Type B pancreatic cell (in vitro differentiated cells): ENCODE results near the gene BACH2. TPM values are rescaled to one million over a fixed set of nuclear protein-coding genes. Genes with fewer than 3 reads are reported as not detected.

Experiments used
- DNase-seq: peaks from one replicate; pipeline ENCODE4 v3.0.0; 2021; ENCODE audit warnings: mixed read lengths; ENCODE audit not compliant: unreplicated experiment; ENCODE audit errors: extremely low spot score
- H3K27ac Mint-ChIP-seq: 2 replicates; pipeline ENCODE4 v1.8.0; 2021; ENCODE audit warnings: mild to moderate bottlenecking, mixed read lengths
- H3K27me3 Mint-ChIP-seq: 2 replicates; pipeline ENCODE4 v1.8.0; 2021; ENCODE audit warnings: mixed read lengths
- H3K36me3 Mint-ChIP-seq: 2 replicates; pipeline ENCODE4 v1.8.0; 2021; ENCODE audit warnings: mixed read lengths
- H3K4me1 Mint-ChIP-seq: one replicate; pipeline ENCODE4 v1.8.0; 2021; ENCODE audit warnings: mixed read lengths; ENCODE audit not compliant: unreplicated experiment
- H3K4me3 Mint-ChIP-seq: 2 replicates; pipeline ENCODE4 v1.8.0; 2021; ENCODE audit warnings: mild to moderate bottlenecking, mixed read lengths
- H3K9me3 Mint-ChIP-seq: 2 replicates; pipeline ENCODE4 v1.8.0; 2021; ENCODE audit warnings: mixed read lengths
- total RNA-seq: library from RNA; stranded (reverse); gene quantifications from 2 replicates; pipeline ENCODE4 v1.2.1, GENCODE V29; 2021; ENCODE audit warnings: low replicate concordance
- TF ChIP-seq, protein P1 (sequence below): fragments of 200-600 bp; sonication (generic); conservative IDR thresholded peaks from 2 replicates; pipeline ENCODE4 v1.5.0; 2021; ENCODE audit warnings: antibody characterized with exemption, mild to moderate bottlenecking

Gene BACH2
- total RNA-seq, 1 donor from 2014 or later, result 33.5 TPM

DNA sequence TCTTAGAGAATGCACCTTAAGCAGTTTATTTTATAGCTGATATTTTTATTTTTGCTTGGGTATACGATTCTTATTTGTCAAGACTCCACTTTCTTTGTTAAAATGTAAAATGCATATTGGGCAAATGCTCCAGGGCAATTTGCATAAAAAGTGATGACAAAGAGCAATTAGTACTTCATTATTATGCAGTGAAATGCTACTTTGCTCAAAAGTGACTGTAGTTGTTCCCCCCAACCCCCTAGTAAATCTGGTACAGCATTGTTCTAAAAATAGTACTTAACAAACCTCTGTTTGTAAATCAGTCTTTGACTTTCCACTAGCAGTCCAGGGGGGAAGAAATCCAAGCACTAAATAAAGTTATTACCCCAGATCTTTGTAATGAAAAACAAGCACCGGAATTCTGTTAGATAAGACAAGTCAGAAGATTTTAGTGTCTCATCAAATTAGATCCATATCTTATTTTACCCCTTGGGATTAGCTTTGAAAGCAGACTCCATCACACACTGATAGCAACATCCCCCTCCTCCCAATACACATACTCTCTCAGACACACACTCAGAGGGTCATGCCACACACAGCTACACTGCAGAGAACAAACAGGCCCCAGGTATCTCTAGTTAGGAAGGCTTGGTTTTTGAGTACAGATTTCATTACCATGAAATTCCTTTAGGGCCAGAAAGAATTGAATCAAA, 32.9 kb upstream of the BACH2 start:
- Mint-ChIP-seq H3K27me3 (no peaks in the 10 kb centered on the region), H3K9me3 (no peaks in the 10 kb centered on the region), H3K4me3 (no peak overlapping the region), H3K4me1 (peaks cover 17% of the 10 kb centered on the region), H3K36me3 (no peaks in the 10 kb centered on the region), H3K27ac (no peak overlapping the region)
- DNase-seq, result no peak
- TF ChIP-seq, protein P1, sequence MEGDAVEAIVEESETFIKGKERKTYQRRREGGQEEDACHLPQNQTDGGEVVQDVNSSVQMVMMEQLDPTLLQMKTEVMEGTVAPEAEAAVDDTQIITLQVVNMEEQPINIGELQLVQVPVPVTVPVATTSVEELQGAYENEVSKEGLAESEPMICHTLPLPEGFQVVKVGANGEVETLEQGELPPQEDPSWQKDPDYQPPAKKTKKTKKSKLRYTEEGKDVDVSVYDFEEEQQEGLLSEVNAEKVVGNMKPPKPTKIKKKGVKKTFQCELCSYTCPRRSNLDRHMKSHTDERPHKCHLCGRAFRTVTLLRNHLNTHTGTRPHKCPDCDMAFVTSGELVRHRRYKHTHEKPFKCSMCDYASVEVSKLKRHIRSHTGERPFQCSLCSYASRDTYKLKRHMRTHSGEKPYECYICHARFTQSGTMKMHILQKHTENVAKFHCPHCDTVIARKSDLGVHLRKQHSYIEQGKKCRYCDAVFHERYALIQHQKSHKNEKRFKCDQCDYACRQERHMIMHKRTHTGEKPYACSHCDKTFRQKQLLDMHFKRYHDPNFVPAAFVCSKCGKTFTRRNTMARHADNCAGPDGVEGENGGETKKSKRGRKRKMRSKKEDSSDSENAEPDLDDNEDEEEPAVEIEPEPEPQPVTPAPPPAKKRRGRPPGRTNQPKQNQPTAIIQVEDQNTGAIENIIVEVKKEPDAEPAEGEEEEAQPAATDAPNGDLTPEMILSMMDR, result no peak

DNA sequence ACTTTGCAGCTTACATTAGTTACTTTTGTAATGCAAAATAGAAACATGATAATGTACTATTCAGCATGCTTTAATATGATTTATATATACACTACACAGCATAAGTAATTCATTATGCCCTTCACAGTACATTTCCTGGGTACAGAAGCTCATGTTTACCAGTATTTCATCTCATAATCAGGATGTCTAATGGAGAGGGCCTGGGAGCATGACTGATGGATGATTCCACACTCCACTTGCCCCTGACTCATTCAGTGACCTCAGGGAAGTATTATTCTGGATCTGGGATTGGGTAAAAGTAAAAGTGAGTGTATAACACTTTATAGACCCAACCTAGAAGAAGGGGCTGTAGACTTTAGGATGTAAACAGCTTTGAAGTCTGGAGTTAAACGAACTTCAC, 31.4 kb upstream of the BACH2 start:
- Mint-ChIP-seq H3K27me3 (no peaks in the 10 kb centered on the region), H3K27ac (no peak overlapping the region), H3K9me3 (no peaks in the 10 kb centered on the region), H3K4me3 (no peak overlapping the region), H3K4me1 (peaks cover 17% of the 10 kb centered on the region), H3K36me3 (no peaks in the 10 kb centered on the region)
- DNase-seq, result no peak
- TF ChIP-seq, protein P1, result no peak

DNA sequence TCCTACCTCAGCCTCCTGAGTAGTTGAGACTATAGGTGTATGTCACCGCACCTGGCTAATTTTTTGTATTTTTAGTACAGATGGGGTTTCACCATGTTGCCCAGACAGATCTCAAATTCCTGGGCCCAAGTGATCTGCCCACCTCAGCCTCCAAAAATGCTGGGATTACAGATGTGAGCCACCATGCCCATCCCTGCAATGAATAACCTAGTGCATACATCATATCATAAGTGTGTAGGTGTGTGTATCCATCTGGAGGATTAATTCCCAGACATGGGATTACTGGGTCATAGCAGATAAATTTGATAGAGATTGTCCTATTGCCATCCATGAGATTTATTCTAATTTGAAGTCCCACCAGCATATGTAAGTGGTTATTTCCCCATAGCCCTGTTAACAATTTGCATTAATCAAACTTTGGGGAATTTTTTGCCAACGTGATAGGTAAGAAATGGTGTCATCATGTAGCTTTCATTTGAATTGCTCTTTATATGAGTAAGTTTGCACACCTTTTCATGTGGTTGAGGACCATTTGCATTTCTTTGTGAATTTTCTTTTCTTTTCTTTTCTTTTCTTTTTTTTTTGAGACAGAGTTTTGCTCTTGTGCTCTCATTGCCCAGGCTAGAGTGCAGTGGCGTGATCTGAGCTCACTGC, 29.9 kb upstream of the BACH2 start:
- H3K4me1 Mint-ChIP-seq, result peaks cover 17% of the 10 kb centered on the region
- no peak overlapping the region for H3K4me3 Mint-ChIP-seq
- H3K27me3 Mint-ChIP-seq, result no peaks in the 10 kb centered on the region
- no peaks in the 10 kb centered on the region for H3K9me3 Mint-ChIP-seq
- H3K27ac Mint-ChIP-seq, result no peak overlapping the region
- H3K36me3 Mint-ChIP-seq, result no peaks in the 10 kb centered on the region
- no peak for DNase-seq
- TF ChIP-seq, protein P1, result no peak

DNA sequence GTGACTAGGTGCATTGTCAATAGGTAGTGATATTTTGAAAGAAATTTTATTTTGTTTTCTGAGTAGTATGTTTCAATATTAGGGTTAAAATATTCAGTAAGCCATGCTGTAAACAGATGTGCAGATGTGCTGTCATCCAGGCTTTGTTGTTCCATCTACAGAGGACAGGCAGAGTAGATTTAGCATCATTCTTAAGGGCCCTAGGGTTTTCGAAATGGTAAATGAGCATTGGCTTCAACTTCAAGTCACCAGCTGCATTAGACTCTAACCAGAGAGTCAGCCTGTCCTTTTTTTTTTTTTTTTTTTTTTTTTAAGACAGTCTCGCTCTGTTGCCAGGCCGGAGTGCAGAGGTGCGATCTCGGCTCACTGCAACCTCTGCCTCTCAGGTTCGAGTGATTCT, 27.1 kb upstream of the BACH2 start:
- H3K36me3 Mint-ChIP-seq, result no peaks in the 10 kb centered on the region
- H3K9me3 Mint-ChIP-seq, result no peaks in the 10 kb centered on the region
- H3K27ac Mint-ChIP-seq, result no peak overlapping the region
- H3K4me1 Mint-ChIP-seq, result peaks cover 4% of the 10 kb centered on the region
- H3K4me3 Mint-ChIP-seq, result no peak overlapping the region
- H3K27me3 Mint-ChIP-seq, result no peaks in the 10 kb centered on the region
- TF ChIP-seq, protein P1, result no peak
- no peak for DNase-seq

DNA sequence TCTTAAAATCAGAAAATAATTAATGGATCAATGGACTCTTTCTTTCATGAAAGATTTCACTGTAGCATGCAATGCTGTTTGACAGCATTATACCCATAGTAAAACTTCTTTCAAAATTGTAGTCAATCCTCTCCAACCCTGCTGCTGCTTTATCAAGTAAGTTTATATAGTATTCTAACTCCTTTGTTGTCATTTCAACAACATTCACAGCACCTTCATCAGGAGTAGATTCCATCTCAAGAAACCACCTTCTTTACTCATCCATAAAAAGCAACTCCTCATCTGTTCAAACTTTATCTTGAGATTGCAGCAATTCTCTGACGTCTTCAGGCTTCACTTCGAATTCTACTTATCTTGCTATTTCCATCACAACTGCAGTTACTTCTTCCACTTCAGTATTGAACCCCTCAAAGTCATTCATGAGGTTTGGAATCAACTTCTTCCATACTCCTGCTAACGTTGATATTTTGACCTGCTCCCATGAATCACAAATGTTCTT, 26.4 kb upstream of the BACH2 start:
- Mint-ChIP-seq H3K27me3 (no peaks in the 10 kb centered on the region), H3K36me3 (no peaks in the 10 kb centered on the region), H3K9me3 (no peaks in the 10 kb centered on the region), H3K27ac (no peak overlapping the region), H3K4me3 (no peak overlapping the region), H3K4me1 (peaks cover 2% of the 10 kb centered on the region)
- DNase-seq, result no peak
- TF ChIP-seq, protein P1, result no peak
